UCSD-AML1 (cell line): ENCODE data around the gene CDKN2B-AS1.

Experiments used
- DNase-seq: peaks from one replicate; lab custom pipeline; 2025; ENCODE audit not compliant: unreplicated experiment; lab: John Stamatoyannopoulos, UW

Gene CDKN2B-AS1

DNA sequence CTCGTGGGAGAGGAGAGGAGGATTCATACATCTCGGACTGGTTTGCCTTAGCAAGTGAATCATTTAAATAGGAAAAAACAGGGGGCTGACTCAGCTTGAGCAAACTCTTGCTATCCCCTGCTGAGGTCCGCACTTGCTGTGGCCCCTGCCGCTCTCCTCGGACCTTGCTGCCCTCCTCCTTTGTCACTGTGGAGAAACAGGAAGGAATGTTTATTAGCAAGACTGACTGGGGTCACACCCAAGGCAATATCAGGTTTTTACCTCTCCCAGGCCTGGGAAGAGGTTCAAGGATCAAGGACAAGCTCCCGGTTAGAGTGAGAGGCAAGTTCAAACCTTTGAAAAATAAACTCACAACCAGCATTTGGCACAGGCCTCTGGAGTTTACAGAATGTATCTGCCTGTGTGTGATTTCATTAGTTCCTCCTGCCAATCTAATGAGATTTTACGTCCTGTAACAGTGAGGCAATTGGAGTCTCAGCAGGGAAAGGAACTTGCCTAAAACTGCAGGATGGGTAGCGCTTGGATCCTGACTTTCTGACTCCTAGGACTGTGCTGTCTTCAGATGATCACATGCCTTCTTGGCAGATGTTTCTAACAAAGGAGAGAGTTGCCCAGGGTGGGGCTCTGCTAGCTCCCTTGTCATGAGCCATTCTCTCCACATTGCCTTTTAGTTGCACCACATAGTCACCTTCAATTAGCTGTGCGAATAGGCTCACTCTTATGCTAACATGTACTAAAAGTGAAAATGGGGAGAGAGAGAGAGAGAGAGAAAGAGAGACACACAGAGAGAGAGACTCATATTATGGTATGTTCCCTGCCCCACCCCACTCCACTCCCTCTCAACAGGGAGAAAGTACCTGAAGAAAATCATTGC lies 123.2 kb downstream of the CDKN2B-AS1 start:
- DNase-seq = no peak

DNA sequence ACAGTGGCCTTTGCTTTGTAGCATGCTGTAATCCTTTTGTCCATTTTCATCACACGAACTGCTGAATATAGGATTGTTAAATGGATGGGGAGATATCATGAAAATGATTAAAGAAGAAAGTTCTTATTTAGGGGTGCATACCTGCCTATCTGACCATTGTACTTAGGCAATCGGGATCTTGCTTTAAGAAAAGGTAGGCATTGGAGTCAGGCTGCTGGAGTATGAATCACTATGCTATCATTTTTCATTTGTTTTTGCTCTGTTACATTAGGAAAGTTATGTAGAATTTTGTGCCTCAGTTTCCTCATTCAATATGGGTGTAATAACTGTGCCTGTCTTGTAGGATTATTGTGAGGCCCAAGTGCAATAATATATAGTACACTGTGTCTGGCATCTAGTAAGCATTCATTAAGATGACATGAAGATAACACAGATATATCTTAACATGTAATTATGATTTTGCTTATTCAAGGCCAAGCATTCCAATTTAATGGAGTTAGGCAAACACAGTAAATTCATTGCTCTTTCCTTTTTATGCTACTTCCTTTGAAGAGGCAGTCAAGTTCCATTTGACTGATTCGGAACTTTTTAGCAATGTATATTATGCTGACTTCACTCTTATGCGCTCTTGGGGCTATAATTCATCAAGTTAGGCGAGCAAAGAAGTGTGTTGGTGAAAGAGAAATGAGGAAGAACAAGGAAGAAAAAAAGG lies 124.4 kb downstream of the CDKN2B-AS1 start:
- DNase-seq = no peak

DNA sequence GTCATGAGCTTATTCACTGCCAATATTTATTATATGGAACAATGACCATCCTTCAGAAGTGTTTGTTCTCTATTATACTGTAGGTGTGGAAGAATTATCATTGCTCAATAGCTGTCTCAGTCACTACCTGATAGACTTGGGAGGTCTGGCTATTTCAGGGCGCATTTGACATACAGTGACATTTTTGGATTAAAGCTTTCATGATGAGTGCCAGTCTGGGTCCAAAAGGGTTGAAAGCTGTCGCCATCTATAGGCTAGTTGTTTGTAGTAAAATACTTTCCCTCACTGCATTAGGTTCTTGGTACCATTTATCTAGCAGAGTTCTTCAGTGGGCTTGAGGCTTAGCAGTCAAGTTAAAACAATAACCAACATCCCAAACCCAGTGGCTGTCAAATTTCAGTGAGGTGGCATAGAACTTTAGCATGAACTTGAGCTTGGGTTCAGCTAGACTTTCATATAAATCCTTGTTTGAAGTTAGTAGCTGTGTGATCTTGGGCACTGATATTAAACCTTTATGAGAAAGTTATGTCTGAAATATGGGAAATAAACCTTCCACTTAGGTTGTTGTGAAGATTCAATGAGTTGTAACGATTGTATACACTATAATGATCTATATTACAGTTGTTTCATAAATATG lies 125.0 kb downstream of the CDKN2B-AS1 start:
- DNase-seq = no peak

DNA sequence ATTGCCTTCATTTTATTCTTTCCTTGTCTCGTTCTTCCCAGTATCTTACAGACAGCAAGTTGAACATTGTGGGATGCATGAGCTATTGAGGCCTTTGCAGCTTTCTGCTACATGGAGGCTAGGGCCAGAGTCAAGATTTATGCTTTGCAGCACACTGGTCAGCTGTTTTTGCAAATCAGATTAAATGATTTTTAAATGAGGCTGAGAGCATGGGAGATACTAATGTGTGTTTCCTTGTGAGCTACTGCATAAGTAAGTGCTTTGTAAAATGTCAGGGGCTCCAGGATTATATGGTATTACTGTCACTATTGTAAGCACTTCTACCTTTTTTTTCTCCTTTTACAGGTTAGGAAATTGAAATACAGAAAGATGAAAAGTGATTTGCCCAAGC lies 125.6 kb downstream of the CDKN2B-AS1 start:
- no peak for DNase-seq

DNA sequence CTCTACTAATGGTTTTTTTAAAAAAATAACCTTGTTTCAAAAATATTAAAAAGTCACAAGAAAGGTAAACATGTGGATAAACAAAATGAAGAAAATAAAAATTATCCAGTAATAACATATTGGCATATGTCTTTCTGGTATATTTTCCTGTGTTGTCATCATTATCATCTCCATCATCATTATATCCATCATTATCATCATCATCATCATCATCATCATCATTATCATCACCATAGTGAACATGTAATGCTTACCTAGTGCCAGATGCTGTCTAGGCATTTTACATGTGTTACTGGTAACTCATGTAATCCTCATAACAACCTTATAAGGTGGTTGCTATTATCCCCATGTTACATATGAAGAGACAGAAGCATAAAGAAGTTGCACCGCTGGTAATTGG lies 126.0 kb downstream of the CDKN2B-AS1 start:
- no peak for DNase-seq

DNA sequence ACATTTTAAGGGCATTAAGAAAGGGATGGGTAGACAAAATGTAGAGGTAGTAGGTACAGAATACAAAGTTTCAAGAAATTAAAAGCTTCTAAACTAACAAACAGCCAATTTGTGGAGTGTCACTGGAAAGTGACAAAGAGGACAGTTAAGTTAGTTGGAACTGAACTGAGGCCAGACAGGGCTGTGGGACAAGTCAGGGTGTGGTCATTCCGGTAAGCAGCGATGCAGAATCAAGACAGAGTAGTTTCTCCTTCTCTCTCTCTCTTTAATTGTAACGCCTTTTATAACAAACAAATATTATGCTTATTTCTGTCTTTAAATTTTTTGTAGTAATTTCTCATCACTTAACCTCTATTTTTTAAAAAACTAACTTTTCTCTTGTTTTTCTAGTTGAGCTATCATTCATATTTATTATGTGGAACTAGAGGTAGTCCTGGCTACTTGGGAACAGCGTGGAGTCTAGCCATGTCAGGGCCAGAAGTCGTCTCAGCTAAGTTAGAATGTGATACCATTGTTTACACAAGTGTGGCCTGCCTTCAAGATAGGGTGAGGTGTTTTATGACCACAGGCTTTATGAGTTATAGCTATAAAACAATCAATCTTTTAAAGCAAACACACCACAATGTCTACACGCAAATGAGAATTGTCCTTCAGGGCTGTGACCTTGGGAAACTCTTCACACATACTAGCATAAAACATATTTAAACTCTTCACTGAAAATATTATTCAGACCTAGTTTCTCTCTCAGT lies 129.8 kb downstream of the CDKN2B-AS1 start:
- DNase-seq = no peak

DNA sequence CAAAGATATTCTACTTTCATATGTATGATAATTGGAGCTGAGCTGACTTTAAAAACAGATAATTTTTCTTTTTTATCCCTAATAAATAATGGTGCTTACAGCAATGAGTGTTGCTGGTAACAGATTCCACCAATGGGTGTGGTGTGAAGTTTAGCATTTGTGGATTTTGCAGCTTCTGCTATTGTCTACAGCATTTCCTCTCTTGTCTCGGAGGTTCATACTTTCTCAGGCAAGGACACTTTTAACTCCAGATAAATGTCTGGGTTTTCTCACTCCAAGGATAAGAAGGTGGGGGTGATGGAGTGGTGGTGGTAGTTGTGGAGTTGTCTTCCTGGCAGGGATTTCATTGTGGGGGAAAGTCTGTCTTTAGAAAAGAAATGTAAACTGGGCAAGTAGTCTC lies 134.5 kb downstream of the CDKN2B-AS1 start:
- DNase-seq = no peak

DNA sequence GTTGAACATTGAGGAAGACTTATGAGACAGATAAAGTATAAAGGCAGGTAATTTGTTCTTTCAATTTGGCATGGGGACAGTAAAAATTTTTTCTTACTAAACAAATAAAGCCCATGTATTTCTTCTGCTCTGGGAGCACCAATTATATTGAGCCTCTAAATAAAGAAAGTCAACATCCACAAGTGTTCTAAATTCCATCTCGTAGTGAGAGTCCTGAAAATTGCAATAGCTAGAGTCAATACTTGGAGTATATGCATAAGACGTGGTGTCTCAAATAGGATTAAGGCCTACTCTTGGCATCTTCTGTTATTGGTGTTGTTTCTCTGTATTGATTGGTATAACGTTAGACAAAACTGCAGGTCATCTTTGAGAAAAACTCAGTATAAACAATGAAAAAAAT lies 135.0 kb downstream of the CDKN2B-AS1 start:
- DNase-seq = no peak

DNA sequence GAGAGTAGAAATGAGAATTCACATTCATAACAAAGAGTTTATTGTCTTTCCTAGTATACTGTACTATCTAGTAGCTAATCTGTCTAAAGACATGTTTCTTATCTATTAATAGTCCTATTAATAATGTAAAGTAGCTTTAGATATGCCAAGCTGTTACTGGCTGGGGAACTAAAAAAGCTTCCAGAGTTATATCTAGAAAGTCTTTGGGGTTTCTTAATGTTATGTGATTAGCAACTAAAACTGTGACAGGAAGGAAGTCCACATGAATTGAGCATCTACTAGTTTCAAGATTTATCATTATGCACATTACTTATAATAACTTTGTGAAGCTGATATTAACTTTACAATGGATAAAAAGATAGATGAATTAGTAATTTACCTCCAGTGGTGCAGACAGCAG lies 137.2 kb downstream of the CDKN2B-AS1 start:
- DNase-seq = no peak

DNA sequence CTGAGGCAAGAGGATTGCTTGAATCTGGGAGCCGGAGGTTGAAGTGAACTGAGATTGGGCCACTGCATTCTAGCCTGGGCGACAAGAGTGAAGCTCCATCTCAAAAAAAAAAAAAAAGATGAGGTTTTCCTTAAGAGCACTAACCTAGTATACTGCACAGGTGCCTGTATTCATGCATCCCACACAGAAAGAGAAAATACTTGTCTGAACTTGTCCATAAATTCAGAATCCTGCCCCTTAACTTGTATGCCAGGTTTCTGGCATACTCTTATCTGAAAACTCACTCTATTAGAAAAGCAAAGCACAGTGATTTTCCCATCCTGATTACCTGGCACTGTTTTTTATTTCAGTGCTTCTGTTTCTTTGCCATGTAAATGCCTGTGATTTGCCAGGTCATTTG lies 139.8 kb downstream of the CDKN2B-AS1 start:
- no peak for DNase-seq

DNA sequence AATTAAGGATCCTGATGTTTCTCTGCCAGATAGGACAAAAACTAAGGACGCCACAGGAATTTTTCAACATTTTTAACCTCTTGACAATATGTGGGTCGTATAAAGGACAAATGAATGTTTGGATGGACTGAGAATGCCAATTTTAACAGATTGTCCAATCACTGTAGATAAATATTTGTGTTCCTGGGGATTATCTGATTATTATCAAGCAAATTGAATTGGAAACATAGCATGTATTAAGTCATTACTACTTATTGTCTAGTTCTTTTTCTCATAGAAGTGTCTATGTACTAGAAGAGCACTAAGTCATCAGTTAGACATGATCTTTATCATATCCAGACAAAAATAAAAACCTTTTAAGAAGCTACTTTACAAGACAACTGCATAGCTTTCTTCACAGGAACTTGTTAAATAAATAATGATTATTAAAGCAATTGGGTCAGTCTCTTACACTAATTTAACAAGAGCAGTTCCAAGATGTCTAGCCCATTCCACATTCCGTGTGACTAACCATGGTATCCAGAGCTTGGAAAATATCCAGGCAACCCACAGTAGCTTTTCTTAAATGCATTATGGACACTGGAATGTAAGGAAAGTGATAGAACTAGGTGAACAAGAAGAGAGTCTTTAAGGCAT lies 142.0 kb downstream of the CDKN2B-AS1 start:
- DNase-seq = no peak

DNA sequence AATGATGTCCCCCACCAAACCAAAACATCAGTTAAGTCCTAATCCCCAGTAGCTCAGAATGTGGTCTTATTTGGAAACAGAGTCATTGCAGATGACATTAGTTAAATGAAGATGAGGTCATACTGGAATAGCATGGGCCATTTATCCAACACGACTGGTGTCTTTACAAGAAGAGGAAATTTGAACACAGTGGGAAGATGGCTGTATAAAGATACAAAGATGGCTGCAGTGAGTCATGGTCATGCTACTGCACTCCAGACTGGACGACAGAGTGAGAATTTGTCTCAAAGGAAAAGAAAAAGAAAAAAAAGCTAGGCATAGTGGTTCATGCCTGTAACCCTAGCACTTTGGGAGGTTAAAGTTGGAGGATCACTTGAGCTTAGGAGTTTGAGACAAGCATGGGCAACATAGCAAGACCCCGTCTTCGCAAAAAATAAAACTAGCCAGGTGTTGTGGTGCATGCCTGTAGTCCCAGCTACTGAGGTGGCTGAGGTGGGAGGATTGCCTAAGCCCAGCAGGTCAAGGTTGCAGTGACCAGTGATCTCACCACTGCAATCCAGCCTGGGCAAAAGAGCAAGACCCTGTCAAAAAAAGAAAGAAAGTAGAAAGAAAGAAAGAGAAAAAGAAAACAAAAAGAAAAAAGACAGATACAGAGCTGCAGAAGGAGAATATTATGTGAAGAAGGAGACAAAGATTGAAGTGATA lies 144.5 kb downstream of the CDKN2B-AS1 start:
- DNase-seq = no peak

DNA sequence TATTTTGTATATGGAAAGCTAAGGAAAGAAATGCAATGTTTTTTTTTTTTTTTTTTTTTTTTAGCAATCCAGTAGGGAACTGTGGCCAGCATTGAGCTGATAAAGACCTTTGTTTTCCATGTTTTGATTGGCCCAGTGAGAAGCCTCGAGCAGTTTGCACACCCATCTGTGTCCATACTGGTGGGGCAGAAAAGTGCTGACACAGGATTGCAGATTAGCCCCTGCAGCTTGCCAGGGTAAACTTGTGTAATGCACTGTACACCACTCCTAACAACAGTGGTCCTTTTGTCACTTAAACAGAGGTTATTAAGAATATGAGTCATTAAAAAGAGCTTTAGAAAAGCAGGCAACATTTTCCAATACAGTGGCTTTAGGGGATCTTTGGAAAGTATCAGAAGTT lies 147.3 kb downstream of the CDKN2B-AS1 start:
- no peak for DNase-seq

DNA sequence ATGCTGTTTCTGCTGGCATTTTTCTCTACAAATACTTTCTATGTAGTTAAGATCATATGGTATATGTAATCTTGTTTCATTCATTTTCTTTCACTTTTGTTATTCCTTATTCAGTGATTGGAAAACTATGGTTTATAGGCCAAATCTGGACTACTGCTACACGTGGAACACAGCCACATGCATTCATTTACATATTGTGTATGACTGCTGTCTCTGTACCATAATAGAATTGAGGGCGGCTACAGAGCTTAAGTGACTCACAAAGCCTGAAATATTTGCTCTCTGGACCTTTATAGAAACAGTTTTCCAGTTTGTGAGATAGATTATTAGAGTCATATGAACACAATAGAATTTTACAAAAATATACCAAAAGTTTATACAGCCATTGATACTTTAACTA lies 148.1 kb downstream of the CDKN2B-AS1 start:
- no peak for DNase-seq

DNA sequence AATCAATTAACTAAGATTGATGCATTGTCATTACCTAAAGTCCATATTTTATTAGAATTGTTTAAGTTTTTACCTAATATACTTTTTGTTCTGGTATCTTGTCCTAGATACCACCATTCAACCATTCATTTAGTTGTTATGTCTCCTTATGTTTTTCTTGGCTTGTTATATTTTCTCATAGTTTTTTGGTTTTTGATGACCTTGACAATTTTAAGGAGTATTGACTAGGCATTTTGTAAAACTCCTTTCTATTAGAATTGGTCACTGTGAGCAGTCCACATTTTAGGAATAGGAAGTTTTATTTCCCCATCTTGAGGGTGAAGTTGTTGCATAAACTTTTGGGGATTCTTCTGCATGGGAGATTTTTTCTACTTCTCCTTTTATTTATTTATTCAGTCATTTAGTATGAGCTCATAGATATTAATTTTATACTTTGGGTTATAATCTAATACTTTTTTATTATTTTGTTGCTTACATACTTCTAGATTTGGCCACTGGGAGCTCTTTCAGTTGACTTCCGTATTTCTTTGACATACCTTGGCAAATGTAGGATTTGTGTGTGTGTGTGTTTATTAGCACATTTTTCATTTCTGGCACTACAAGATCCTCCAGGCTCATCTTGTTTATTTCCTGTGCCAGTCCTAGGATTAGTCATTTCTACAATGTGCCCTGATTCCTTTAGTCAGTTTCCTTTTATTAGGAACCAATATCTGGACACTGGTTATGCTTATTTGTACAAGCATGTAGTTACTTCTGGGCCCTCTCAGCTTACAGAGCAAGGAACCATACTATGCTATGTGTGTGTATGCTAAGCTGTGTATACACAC lies 149.4 kb downstream of the CDKN2B-AS1 start:
- DNase-seq = no peak

DNA sequence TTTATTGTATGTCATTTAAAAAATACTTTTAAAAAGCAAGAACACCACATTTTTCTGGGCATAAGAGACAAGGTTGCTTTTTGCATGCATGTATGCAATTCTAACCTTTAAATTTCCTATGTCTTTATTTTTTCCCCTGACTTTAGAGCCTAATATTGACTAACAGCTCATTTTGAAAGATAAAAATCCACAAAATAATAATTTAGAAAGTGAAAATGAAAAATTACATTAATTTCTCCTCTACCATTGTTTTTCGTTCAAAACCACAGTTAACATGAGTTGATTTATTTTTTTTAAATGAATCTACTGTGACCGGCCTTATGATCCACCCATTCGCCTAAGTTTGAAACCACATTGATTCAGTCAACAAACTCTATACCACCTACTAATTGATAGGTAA lies 152.0 kb downstream of the CDKN2B-AS1 start:
- no peak for DNase-seq

DNA sequence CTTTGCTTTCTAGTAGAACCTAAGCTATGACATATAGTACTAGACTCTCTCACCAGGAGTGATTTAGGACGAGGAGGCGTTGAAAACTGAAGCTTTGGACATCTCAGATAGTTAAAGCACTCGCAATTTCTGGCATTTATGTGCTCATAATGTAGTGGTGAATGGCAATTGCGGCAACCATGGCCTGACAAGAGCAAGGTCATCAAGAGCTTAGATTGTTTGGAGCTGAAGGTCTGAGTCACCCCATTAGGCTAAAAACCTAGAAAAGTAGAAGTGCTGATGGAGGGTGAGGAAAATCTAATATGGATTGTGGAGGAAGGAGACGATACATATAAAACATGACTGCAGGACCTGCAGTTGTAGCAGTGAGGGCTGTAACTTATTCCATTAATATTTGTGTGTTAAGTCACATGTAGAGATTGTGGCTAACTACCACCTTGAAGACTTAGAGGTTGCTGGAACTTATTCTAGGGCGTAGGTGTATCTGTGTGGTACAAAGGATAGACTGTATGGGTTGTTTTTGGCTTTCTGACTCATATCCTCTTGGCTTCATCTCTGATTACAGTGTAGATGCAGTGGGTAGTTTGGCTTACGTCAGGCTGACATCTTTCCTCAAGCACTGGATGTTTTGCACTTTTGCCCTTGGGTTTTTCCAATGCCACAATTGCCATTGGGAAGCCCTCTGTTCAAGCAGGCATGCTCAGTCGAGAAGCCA lies 153.4 kb downstream of the CDKN2B-AS1 start:
- DNase-seq = no peak

DNA sequence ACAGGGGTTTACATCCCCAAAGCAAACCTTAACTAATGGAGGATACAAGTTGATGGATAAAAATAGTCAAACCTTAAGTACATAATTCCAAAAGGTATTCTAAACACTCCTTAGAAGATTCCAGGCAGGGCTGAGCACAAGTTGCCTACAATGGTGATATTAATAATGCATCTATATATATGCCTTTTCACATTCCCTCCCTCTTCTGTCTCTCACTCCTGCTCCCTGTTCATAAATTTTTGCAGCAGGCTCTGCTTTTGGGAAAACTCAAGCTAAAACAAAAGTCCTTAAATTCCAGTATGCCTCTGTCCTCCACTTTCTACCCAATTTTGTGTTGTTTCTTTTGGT lies 153.9 kb downstream of the CDKN2B-AS1 start:
- no peak for DNase-seq
